ENCODE data around the gene CHIT1.

DNA sequence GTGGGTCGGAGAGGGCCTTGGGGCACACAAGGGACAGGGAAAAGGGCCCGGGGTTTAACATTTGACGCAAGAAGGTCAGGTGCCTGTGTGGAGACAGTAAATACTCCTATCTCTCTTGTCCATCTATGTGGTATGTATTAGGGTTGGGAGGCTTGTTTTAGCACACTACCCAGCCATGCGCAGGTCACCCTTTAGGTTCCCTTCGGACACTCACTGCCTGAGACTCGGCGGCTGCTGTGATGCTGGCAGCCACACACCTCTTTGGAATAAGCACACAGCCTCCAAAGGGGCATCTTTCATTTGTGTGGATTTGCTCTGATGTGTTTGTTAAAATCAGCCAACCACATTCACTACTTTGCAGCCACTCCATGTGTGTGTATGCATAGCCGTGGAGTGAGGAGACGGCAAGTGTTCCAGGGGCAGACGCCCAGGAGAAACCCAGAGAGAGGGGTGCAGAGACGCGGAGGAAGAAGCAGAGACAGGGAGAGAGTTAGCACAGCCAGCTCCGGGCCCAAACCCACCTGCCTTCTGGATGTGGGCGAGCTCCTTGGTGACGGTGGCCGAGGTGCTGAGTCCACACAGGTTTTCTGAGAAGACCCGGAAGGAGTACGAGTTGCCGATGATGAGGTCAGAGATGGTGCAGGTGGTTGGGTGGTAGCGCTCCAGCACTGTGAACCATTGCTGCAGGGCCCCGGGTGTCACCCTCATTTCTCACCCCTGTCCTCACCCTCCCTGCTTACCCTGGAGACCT lies 59.5 kb downstream of the CHIT1 start:
- TF ChIP-seq SIN3A (IDR thresholded peaks at IDR 0.05; ENCODE audit: borderline replicate concordance, insufficient read depth, low read depth, low read length) (no peak), POLR2AphosphoS5 (IDR thresholded peaks at IDR 0.05; ENCODE audit: low read depth, low read length) (no peak)
- TF ChIP-seq, protein P1, sequence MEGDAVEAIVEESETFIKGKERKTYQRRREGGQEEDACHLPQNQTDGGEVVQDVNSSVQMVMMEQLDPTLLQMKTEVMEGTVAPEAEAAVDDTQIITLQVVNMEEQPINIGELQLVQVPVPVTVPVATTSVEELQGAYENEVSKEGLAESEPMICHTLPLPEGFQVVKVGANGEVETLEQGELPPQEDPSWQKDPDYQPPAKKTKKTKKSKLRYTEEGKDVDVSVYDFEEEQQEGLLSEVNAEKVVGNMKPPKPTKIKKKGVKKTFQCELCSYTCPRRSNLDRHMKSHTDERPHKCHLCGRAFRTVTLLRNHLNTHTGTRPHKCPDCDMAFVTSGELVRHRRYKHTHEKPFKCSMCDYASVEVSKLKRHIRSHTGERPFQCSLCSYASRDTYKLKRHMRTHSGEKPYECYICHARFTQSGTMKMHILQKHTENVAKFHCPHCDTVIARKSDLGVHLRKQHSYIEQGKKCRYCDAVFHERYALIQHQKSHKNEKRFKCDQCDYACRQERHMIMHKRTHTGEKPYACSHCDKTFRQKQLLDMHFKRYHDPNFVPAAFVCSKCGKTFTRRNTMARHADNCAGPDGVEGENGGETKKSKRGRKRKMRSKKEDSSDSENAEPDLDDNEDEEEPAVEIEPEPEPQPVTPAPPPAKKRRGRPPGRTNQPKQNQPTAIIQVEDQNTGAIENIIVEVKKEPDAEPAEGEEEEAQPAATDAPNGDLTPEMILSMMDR (IDR thresholded peaks at IDR 0.05) = no peak

All from Panc1 (cell line).